Activated T-helper 9 cell treated with anti-CD3 and anti-CD28 coated beads, Interleukin-2, amount 50 U/mL, for 16 hours (primary cell): Measurements from ENCODE around the gene BCAR1.
"Not testable (repeated sequence)": the region's sequence is repeated elsewhere in the genome, so short reads cannot be mapped to it uniquely, and the experiment has no call there.

Source experiments
- DNase-seq: peaks from one replicate; pipeline ENCODE4 v3.0.0-alpha.2; 2020; ENCODE audit warnings: low read depth

BCAR1 gene

GRCh38 chr16:75269358-75269757 is 17.9 kb upstream of the BCAR1 start:
- DNase-seq = not testable (repeated sequence)

- no peak for DNase-seq
These were observed 16.3 kb upstream of the BCAR1 start for GRCh38 chr16:75267631-75268264.

GRCh38 chr16:75266738-75267630 is 15.6 kb upstream of the BCAR1 start:
- no peak for DNase-seq

GRCh38 chr16:75265911-75266701 is 14.7 kb upstream of the BCAR1 start:
- DNase-seq = no peak

GRCh38 chr16:75264999-75265910 is 13.8 kb upstream of the BCAR1 start:
- DNase-seq = no peak

- no peak for DNase-seq
These were observed 13.1 kb upstream of the BCAR1 start for GRCh38 chr16:75264457-75264998.

- DNase-seq = no peak
These were observed 12.6 kb upstream of the BCAR1 start for GRCh38 chr16:75263963-75264445.

GRCh38 chr16:75263291-75263962 is 12.0 kb upstream of the BCAR1 start:
- no peak for DNase-seq

- no peak for DNase-seq
These were observed 11.3 kb upstream of the BCAR1 start for GRCh38 chr16:75262800-75263127.

GRCh38 chr16:75262104-75262799 is 10.8 kb upstream of the BCAR1 start:
- no peak for DNase-seq

GRCh38 chr16:75261590-75262078 is 10.2 kb upstream of the BCAR1 start:
- DNase-seq = no peak

GRCh38 chr16:75260851-75261589 is 9.6 kb upstream of the BCAR1 start:
- DNase-seq = no peak

GRCh38 chr16:75258807-75259141 is 7.3 kb upstream of the BCAR1 start:
- DNase-seq = no peak

- DNase-seq = no peak
These were observed 6.7 kb upstream of the BCAR1 start for GRCh38 chr16:75257886-75258806.

- no peak for DNase-seq
These were observed 5.4 kb upstream of the BCAR1 start for GRCh38 chr16:75256696-75257343.

- DNase-seq = no peak
These were observed 4.7 kb upstream of the BCAR1 start for GRCh38 chr16:75256059-75256571.

GRCh38 chr16:75254359-75254837 is 3.0 kb upstream of the BCAR1 start:
- no peak for DNase-seq
